OCI-LY7 (cell line): ENCODE measurements around the gene HGS. TPM values are rescaled to one million over a fixed set of nuclear protein-coding genes. Genes with fewer than 3 reads are reported as not detected.
"Not testable (repeated sequence)": the region's sequence is repeated elsewhere in the genome, so short reads cannot be mapped to it uniquely, and the experiment has no call there.

Experiments used
- BruUV-seq: library from RNA; stranded (reverse); fragments of 400-500 nt; replicated peaks from 2 replicates; lab custom pipeline; 2021; lab: Mats Ljungman, UMichigan
- CTCF ChIA-PET: fragments of 300-600 bp; sonication (Branson Sonifier 250); formaldehyde crosslinking; loops from one replicate; lab custom pipeline; 2022; ENCODE audit warnings: antibody characterized with exemption; ENCODE audit not compliant: unreplicated experiment; lab: Charles Lee
- POLR2A ChIA-PET: fragments of 300-600 bp; sonication (Branson Sonifier 250); formaldehyde crosslinking; loops from one replicate; lab custom pipeline; 2022; ENCODE audit warnings: antibody characterized with exemption; lab: Charles Lee
- DNase-seq: peaks from one replicate; pipeline ENCODE4 v3.0.0-alpha.2; 2015; ENCODE audit warnings: low spot score
- H2AFZ ChIP-seq: fragments of 200-600 bp; sonication (generic), shearing (Covaris generic); 2 replicates; pipeline ENCODE4 v1.6.1; 2014; ENCODE audit warnings: mild to moderate bottlenecking, antibody characterized with exemption, low read length, moderate library complexity
- H3K27ac ChIP-seq: fragments of 200-600 bp; sonication (generic); 2 replicates; pipeline ENCODE4 v1.5.1; 2014; ENCODE audit warnings: mixed run types, low read depth, mild to moderate bottlenecking, moderate library complexity, low read length, inconsistent platforms; ENCODE audit not compliant: poor library complexity, severe bottlenecking
- H3K36me3 ChIP-seq: fragments of 200-600 bp; sonication (generic); 2 replicates; pipeline ENCODE4 v1.6.1; 2014; ENCODE audit warnings: mild to moderate bottlenecking, antibody characterized with exemption, low read length, moderate library complexity, mixed read lengths; ENCODE audit not compliant: insufficient read depth
- H3K4me1 ChIP-seq: fragments of 200-600 bp; sonication (generic); 2 replicates; pipeline ENCODE4 v1.5.1; 2014; ENCODE audit warnings: mild to moderate bottlenecking, low read length; ENCODE audit not compliant: insufficient read depth, poor library complexity, severe bottlenecking
- H3K4me2 ChIP-seq: fragments of 200-600 bp; sonication (generic); 2 replicates; pipeline ENCODE4 v1.6.1; 2014; ENCODE audit warnings: mild to moderate bottlenecking, low read length
- H3K4me3 ChIP-seq: fragments of 200-600 bp; sonication (generic); 2 replicates; pipeline ENCODE4 v1.5.1; 2014; ENCODE audit warnings: mild to moderate bottlenecking, low read depth, low read length; ENCODE audit not compliant: poor library complexity, severe bottlenecking
- H3K79me2 ChIP-seq: fragments of 200-600 bp; sonication (generic); 2 replicates; pipeline ENCODE4 v1.6.1; 2016; ENCODE audit warnings: low read depth, mild to moderate bottlenecking, low read length, moderate library complexity, mixed read lengths; ENCODE audit not compliant: insufficient read depth
- H3K9me2 ChIP-seq: fragments of 200-600 bp; sonication (generic); 2 replicates; pipeline ENCODE4 v1.6.1; 2016; ENCODE audit warnings: mild to moderate bottlenecking, low read length, mixed read lengths; ENCODE audit not compliant: insufficient read depth
- H3K9me3 ChIP-seq: fragments of 200-600 bp; sonication (generic); 2 replicates; pipeline ENCODE4 v1.6.1; 2014; ENCODE audit warnings: mild to moderate bottlenecking, mixed run types, low read length, mixed read lengths
- H4K20me1 ChIP-seq: fragments of 200-600 bp; sonication (generic); 2 replicates; pipeline ENCODE4 v1.6.1; 2014; ENCODE audit warnings: mild to moderate bottlenecking, antibody characterized with exemption, low read length, moderate library complexity, mixed read lengths; ENCODE audit not compliant: insufficient read depth
- CTCF ChIP-seq: fragments of 200-600 bp; sonication (generic); conservative IDR thresholded peaks from 2 replicates; pipeline ENCODE4 v1.5.1; 2014; ENCODE audit warnings: mild to moderate bottlenecking, antibody characterized with exemption, low read length, moderate library complexity, mixed read lengths
- EZH2phosphoT487 ChIP-seq: fragments of 200-600 bp; sonication (generic); IDR thresholded peaks from 2 replicates; pipeline ENCODE4 v1.6.1; 2018; ENCODE audit warnings: low read depth, borderline replicate concordance, mild to moderate bottlenecking, mixed run types, antibody characterized with exemption, low read length, moderate library complexity, mixed read lengths
- intact Hi-C: fragments of 100-400 bp; cut with micrococcal nuclease; formaldehyde crosslinking; loops from one replicate; pipeline ENCODE4 v1.10.0; 2022; ENCODE audit not compliant: unreplicated experiment
- total RNA-seq, 2 experiments: library from RNA; depleted of rRNA in 1 of 2; stranded (reverse); fragments of >200 nt in 1 of 2; shearing (Covaris generic) in 1 of 2; gene quantifications; 2 replicates each; pipeline ENCODE4 v1.2.3, GENCODE V29; 2014 to 2022

The HGS gene
- total RNA-seq, 2 experiments from 2014 or later = 162 to 175 TPM

GRCh38 chr17:81675515-81676221, 8.1 kb upstream of the HGS start:
- BruUV-seq, POLR2A ChIA-PET, H3K4me2 ChIP-seq, H4K20me1 ChIP-seq, H3K9me2 ChIP-seq, intact Hi-C loops, H3K9me3 ChIP-seq, H3K79me2 ChIP-seq, H2AFZ ChIP-seq, H3K27ac ChIP-seq, H3K4me1 ChIP-seq, H3K4me3 ChIP-seq: not testable (repeated sequence)
- peaks cover 51% of the 10 kb centered on the region for H3K36me3 ChIP-seq
- CTCF ChIA-PET = interaction anchor here (0.6 kb wide), 2 partner anchors 8 to 23 kb away, joined by 3 read pairs; no protein-coding TSS in a partner anchor
- TF ChIP-seq CTCF = peak; percentile 73
- DNase-seq = peak; percentile 44

DNA sequence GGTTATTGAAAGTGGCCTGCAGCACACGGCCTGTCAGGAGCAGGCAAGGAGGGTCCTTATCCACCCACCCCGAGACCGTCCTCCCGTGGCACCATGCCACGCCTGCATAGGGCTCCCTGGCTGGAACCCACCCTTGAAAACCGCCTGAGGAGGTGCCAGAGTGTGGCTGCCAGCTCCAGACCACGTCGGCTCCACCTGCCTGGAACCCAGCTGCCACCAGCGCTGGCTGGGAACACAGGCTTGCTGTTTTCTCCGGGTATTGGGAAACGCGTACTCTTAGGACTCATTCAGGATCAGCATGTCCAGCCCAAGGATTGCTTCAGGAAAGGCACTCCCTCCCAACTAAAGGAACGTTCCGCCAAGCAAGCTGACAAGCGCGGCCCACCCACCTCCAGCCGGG, 6.9 kb upstream of the HGS start:
- no peak overlapping the region for H3K4me2 ChIP-seq
- intact Hi-C loops = no loop called here
- ChIA-PET CTCF (no interaction called here), POLR2A (interaction anchor here (0.9 kb wide), 1 partner anchor 282 kb away, joined by 4 read pairs; the partner anchor contains the start of gene BAHCC1)
- H3K36me3 ChIP-seq = peaks cover 43% of the 10 kb centered on the region
- H3K4me1 ChIP-seq = no peaks in the 10 kb centered on the region
- TF ChIP-seq EZH2phosphoT487 (no peak), CTCF (no peak)
- H3K4me3 ChIP-seq = no peak overlapping the region
- H3K27ac ChIP-seq = no peak overlapping the region
- H3K9me2 ChIP-seq = no peaks in the 10 kb centered on the region
- H4K20me1 ChIP-seq = no peaks in the 10 kb centered on the region
- BruUV-seq = no TSS peak
- H2AFZ ChIP-seq = no peak overlapping the region
- DNase-seq = no peak
- no peaks in the 10 kb centered on the region for H3K9me3 ChIP-seq
- H3K79me2 ChIP-seq = peaks cover 3% of the 10 kb centered on the region; the same call in 1 of the 2 replicates

DNA sequence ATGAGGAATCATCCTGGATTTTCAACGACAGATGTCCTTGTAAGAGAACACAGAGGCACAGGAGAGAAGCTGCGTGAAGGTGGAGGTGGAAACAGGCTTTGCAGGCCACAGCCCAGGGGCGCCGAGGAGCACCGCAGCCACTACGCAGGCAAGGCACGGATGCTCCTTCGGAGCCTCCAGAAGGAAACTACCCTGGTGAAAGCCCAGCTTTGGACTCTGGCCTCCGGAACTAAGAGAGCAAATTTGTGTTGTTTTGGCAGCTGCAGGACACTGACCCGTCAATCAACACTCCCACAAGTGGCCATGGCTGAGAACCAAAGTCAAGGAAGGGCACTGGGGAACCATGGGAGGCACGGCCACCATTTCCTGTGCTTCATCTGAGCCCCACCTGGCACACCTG, 3.7 kb upstream of the HGS start:
- H3K27ac ChIP-seq = no peak overlapping the region
- peaks cover 5% of the 10 kb centered on the region; the same call in 1 of the 2 replicates for H4K20me1 ChIP-seq
- no peak for TF ChIP-seq EZH2phosphoT487
- TF ChIP-seq CTCF = no peak
- no peak overlapping the region for H3K4me2 ChIP-seq
- CTCF ChIA-PET = interaction anchor here (0.6 kb wide), 1 partner anchor 140 kb away, joined by 4 read pairs; no protein-coding TSS in a partner anchor
- H3K4me1 ChIP-seq = peaks cover 15% of the 10 kb centered on the region
- peaks cover 13% of the 10 kb centered on the region; the same call in 1 of the 2 replicates for H3K36me3 ChIP-seq
- no peak overlapping the region for H2AFZ ChIP-seq
- POLR2A ChIA-PET = no interaction called here
- peaks cover 30% of the 10 kb centered on the region for H3K79me2 ChIP-seq
- intact Hi-C loops = loop anchor here (5.0 kb wide), 2 partner anchors 163 to 417 kb away; partner anchors contain the start of gene FASN
- H3K9me2 ChIP-seq = no peaks in the 10 kb centered on the region
- BruUV-seq = no TSS peak
- DNase-seq = no peak
- no peaks in the 10 kb centered on the region for H3K9me3 ChIP-seq
- no peak overlapping the region for H3K4me3 ChIP-seq
